WI38 (cell line): ENCODE data around the gene CCS.
"Not testable (repeated sequence)": the region's sequence is repeated elsewhere in the genome, so short reads cannot be mapped to it uniquely, and the experiment has no call there.

Experiments
- H3K4me3 ChIP-seq: 2 replicates; pipeline ENCODE4 v1.5.1; 2011; ENCODE audit warnings: low read depth, mild to moderate bottlenecking, control low read depth, low read length
- TF ChIP-seq, protein P1 (sequence below): IDR thresholded peaks from 2 replicates; pipeline ENCODE4 v1.5.1; 2012; ENCODE audit warnings: low read depth, mild to moderate bottlenecking, control low read depth, low read length

The CCS gene

DNA sequence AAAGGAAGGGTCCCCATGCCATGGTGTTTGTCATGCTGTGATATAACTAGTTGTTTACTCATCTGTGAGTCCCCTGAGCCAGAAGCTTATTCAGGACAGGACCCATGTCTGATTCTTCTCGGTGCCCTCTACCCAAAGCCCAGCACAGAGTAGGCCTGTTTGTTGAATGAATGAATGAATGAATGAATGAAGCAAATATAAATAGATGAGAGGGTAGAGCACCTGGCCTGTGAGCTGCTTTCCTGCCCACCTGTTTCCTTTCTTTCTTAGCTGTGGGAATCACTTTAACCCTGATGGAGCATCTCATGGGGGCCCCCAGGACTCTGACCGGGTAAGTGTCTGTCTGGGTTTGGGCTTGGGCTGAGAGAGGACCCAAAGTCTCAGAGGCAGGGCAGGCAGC lies 7.2 kb downstream of the CCS start:
- H3K4me3 ChIP-seq: no peak overlapping the region
- TF ChIP-seq, protein P1, sequence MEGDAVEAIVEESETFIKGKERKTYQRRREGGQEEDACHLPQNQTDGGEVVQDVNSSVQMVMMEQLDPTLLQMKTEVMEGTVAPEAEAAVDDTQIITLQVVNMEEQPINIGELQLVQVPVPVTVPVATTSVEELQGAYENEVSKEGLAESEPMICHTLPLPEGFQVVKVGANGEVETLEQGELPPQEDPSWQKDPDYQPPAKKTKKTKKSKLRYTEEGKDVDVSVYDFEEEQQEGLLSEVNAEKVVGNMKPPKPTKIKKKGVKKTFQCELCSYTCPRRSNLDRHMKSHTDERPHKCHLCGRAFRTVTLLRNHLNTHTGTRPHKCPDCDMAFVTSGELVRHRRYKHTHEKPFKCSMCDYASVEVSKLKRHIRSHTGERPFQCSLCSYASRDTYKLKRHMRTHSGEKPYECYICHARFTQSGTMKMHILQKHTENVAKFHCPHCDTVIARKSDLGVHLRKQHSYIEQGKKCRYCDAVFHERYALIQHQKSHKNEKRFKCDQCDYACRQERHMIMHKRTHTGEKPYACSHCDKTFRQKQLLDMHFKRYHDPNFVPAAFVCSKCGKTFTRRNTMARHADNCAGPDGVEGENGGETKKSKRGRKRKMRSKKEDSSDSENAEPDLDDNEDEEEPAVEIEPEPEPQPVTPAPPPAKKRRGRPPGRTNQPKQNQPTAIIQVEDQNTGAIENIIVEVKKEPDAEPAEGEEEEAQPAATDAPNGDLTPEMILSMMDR: no peak

DNA sequence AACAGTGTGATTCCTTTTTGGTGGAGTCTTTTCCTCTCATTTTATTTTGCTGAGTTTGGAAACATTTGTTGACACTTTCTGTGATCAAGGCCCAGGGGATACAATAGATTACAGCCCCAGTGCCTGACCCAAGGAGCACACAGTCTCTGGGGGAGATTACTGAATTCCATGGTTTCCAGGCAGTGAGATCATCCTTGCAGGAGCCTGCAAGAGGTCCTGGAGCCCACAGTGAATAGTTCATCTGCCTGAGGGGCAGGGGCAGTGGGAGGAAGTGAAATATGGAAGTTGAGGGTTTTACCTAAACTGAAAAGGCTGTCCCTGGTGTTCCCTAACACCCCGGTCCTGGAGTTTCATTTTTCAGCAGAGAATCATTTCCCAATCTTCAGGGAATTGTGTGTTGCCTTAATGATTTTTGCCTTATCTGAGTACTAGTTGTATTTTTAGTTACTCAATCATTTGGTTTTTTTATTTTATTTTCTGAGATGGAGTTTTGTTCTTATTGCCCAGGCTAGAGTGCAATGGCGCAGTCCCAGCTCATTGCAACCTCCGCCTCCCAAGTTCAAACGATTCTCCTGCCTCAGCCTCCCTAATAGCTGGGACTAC lies 7.7 kb downstream of the CCS start:
- TF ChIP-seq, protein P1: no peak
- no peak overlapping the region for H3K4me3 ChIP-seq

DNA sequence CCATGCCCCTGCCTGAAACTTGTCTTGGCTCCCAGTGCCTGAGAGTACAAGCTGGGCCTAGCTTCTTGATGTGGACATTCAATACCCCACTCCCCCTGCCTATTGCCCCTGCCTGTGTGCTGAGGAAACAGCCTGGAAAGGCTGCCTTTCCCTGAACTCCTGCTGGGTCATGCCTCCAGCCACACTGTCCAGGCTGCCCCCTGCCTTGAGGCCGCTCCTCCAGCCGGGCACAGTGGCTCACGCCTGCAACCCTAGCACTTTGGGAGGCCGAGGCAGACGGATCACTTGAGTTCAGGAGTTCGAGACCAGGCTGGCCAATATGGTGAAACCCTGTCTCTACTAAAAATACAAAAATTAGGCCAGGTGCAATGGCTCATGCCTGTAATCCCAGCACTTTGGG lies 10.1 kb downstream of the CCS start:
- TF ChIP-seq, protein P1: no peak
- no peak overlapping the region for H3K4me3 ChIP-seq

DNA sequence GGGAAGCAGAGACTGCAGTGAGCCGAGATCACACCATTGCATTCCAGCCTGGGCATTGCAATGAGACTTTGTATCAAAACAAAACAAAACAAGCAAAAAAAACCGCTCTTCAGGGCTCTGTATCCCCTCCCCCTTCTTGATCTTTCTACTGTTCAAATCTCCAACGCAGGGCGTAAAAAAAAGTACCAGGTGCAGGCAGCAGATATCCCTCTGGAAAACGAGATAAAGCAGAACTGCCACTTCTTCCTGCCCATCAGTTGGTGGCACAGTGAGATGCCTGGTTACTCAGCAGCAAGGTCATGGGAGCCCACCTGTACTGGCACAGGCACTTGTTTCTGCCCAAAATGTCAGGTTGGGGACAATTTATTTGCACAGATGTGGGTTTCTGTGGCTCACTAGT lies 11.2 kb downstream of the CCS start:
- TF ChIP-seq, protein P1: no peak
- H3K4me3 ChIP-seq: no peak overlapping the region

DNA sequence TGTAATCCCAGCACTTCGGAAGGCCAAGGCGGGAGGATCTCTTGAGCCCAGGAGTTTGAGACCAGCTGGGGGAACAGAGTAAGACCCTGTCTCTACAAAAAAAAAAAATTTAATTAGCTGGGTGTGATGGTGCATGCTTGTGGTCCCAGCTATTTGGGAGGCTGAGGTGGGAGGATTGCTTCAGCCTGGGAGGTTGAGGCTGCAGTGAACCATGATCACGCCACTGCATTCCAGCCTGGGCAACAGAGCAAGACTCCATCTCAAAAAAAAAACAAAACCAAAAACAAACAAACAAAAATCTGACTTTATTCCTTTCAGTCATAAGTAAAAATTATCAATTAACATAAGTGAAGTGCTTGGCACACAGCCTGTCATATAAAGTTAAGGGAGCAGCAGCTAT lies 13.6 kb downstream of the CCS start:
- not testable (repeated sequence) for H3K4me3 ChIP-seq

- TF ChIP-seq, protein P1: no peak
- no peak overlapping the region for H3K4me3 ChIP-seq
These were observed 14.3 kb downstream of the CCS start for GRCh38 chr11:66607126-66607834.

GRCh38 chr11:66609721-66610617 lies 17.0 kb downstream of the CCS start:
- no peak overlapping the region for H3K4me3 ChIP-seq
- TF ChIP-seq, protein P1: no peak
